DMS79 (cell line): ENCODE data around the gene LYPD5.

ENCODE experiments used
- DNase-seq: peaks from one replicate; lab custom pipeline; 2025; lab: John Stamatoyannopoulos, UW

The LYPD5 gene

DNA sequence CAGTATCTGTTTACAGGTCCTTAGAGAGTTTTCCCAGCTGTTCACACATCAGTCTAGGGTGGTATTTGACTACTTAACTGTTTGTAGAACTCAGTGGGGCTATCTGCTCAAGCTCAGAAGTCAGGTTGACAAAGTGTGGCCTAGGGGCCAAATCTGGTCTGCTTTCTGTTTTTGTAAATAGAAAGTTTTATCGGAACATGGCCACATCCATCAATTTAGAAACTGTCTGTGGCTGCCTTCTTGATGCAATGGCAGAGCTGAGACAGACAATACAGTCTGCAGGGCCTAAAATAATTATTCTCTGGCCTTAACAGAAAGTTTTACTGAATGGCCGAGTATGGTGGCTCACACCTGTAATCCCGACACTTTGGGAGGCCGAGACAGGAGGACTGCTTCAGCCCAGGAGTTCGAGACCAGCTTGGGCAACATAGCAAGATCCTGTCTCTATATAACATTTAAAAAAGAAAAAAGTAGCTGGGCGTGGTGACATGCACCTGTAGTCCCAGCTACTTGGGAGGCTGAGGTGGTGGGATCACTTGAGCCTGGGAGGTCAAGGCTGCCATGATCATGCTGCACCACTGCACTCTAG is 49.9 kb downstream of the LYPD5 start:
- no peak for DNase-seq

DNA sequence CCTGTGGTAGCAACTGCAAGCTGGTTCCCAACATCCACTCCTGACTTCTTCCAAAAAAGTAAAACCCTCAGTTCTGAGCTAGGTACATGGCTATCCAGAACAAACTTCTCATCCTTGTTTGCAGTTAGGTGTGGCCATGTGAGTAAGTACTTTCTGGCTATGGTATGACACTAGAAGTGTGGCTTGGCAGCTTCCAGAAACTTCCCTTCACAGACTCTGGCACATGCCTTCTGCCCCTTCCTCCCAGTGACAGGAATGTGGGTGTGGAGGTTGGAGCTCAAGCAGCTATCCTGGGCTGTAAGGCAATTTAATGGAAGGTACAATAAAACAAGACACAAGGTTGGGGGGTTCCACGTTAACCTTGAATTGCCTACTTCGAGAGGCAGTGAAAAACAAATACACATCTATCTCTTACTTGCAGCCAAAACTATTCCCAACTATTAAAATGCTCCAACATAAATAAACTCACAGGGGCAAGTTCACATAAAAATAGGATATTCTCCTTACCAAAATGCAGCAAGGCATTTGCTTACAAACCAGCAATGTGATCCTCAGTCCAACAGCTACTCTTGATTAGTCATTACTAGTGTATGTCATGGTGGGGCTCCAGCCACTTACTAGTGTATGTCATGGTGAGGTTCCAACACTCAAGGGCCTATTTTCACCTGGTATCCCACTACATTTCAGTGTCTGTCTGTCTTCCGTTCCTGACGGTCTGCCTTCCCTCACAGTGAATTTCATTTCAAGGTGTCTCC is 50.6 kb downstream of the LYPD5 start:
- DNase-seq: no peak

DNA sequence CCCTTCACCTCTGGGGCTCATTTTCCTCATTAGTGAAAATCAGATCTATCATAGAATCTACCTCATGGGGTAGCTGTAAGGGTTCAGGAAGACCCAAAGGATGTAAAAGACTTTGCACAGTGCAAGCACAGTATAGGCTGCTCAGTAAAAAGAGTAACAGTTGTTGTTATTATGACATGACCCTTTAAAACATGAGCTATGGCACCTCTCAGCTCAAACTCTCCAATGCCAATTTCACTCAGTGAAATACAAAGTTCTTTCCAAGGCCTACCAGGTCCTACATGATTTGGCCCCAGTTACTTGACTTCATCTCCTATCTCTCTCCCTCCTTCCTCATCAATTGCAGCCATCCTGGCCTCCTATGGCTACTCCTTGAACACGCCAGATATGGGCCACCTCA is 52.3 kb downstream of the LYPD5 start:
- DNase-seq: no peak

DNA sequence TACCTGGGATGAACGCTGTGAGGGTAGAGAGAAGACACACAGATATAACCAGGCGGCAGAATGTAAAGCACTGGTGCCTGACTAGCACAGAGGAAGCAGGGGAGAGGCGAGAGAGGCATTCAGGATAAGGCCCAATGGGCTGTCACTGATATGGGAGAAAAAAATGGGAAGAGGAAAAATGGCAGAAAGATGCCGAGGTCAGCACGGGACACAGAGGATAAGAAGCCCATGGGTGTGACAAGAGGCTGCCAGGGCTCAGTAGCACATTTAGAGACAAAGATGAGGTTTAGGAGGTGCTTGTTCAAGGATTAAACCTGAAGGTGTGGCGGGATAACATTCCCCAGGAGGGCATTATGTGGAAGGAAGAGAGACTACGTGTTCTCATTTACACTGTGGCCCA is 53.1 kb downstream of the LYPD5 start:
- no peak for DNase-seq

DNA sequence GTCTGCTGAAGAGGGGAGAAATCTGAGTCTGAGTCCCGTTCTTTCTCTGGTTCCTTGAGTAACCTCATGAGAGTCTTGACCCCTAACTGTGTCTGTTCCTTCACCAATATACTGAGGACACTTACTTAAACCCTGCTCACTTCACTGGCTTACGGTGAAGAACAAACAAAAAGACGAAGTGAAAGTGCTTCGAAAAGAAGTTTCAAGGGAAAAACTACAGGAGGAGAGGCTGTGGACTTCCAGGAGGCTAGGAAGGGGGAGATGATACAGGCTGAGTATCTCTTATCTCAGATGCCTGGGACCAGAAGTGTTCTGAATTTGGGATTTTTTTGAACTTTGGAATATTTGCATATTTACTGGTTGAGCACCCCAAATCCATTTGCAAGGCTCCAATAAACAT is 53.6 kb downstream of the LYPD5 start:
- no peak for DNase-seq

DNA sequence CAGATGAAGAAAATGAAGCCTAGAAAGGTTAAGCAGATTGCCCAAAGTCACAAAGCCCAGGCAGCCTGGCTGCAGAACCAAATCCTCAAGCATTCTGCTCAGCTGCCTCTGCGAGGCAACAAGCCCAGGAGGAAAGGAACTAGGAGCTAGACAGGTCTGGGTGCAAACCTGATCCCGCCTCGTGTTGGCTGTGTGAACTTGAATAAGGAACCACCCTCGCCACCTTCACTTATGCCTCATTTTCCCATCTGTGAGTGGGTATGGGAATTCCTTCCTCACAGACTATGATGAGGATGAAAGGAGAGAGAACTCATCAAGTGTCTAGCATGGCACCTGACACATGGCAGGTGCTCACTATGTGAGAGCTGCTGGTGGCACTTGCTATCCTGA is 54.0 kb downstream of the LYPD5 start:
- DNase-seq: no peak

DNA sequence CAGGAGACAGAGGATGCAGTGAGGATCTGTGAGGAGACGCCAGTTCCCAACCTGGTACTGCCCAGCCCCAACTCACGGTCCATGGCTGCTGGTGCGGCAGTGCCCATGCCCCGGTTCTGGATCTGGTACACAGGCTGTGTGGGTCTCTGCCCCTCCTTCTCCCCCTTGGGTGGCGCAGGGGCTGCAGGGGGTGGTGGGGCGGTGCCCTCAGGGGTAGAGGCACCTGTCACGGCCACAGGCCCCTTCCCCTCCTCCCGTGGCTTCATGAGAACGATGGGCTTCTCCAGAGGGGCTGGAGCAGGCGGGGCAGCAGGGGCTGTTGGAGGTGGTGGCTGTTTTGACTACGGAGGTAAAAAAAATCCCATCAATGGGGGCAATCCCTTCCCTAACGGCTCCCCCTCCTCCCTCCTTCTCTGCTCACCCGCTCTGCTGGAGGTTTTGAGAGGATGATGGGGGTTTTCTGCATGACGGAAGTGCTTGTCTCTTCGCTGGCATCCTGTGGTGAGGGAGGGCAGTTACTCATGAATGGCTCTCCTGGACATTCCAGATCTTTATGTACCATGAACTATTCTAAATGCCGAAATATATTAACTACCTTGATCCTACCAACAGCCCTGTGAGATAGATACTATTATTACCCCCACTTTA is 54.6 kb downstream of the LYPD5 start:
- no peak for DNase-seq
